Measurements from ENCODE around the gene POC1B.
A peak's percentile ranks its signal among the peaks of the same experiment; 100 is the strongest.

The POC1B gene

GRCh38 chr12:89476904-89477595 is 48.8 kb downstream of the POC1B start:
- no peak overlapping the region for H3K4me3 ChIP-seq (ENCODE audit: low read length)
- no peak for TF ChIP-seq CTCF (IDR thresholded peaks at IDR 0.05; ENCODE audit: insufficient read depth, low read depth, low read length, missing control alignments)
- no peak for DNase-seq (ENCODE audit: low read depth)

GRCh38 chr12:89476232-89476631 is 49.6 kb downstream of the POC1B start:
- DNase-seq (ENCODE audit: low read depth): no peak
- no peak for TF ChIP-seq CTCF (IDR thresholded peaks at IDR 0.05; ENCODE audit: insufficient read depth, low read depth, low read length, missing control alignments)
- H3K4me3 ChIP-seq (ENCODE audit: low read length): no peak overlapping the region

- DNase-seq (ENCODE audit: low read depth): no peak
- TF ChIP-seq CTCF (IDR thresholded peaks at IDR 0.05; ENCODE audit: insufficient read depth, low read depth, low read length, missing control alignments): no peak
- no peak overlapping the region for H3K4me3 ChIP-seq (ENCODE audit: low read length)
Measured at GRCh38 chr12:89475203-89475990, 50.5 kb downstream of the POC1B start.

GRCh38 chr12:89474615-89475014 is 51.2 kb downstream of the POC1B start:
- no peak for TF ChIP-seq CTCF (IDR thresholded peaks at IDR 0.05; ENCODE audit: insufficient read depth, low read depth, low read length, missing control alignments)
- H3K4me3 ChIP-seq (ENCODE audit: low read length): no peak overlapping the region
- no peak for DNase-seq (ENCODE audit: low read depth)

- no peak overlapping the region for H3K4me3 ChIP-seq (ENCODE audit: low read length)
- DNase-seq (ENCODE audit: low read depth): peak; percentile 58
- no peak for TF ChIP-seq CTCF (IDR thresholded peaks at IDR 0.05; ENCODE audit: insufficient read depth, low read depth, low read length, missing control alignments)
Measured at GRCh38 chr12:89472508-89472907, 53.3 kb downstream of the POC1B start.

- peak; percentile 51 for TF ChIP-seq CTCF (IDR thresholded peaks at IDR 0.05; ENCODE audit: insufficient read depth, low read depth, low read length, missing control alignments)
- no peak overlapping the region for H3K4me3 ChIP-seq (ENCODE audit: low read length)
- peak; percentile 56 for DNase-seq (ENCODE audit: low read depth)
Measured at GRCh38 chr12:89470741-89471509, 54.9 kb downstream of the POC1B start.
